Chondrocyte (in vitro differentiated cells): ENCODE measurements around the gene ABLIM2. TPM values are rescaled to one million over a fixed set of nuclear protein-coding genes. Genes with fewer than 3 reads are reported as not detected.

ENCODE experiments used
- DNase-seq: peaks from one replicate; pipeline ENCODE4 v3.0.0; 2021; ENCODE audit warnings: mixed read lengths, low spot score
- H3K27ac Mint-ChIP-seq: one replicate; pipeline ENCODE4 v1.8.0; 2021; ENCODE audit warnings: mild to moderate bottlenecking, moderate library complexity, mixed read lengths; ENCODE audit not compliant: unreplicated experiment
- H3K27me3 Mint-ChIP-seq: 2 replicates; pipeline ENCODE4 v1.8.0; 2021; ENCODE audit warnings: low read depth, mixed read lengths
- H3K36me3 Mint-ChIP-seq: 2 replicates; pipeline ENCODE4 v1.8.0; 2021; ENCODE audit warnings: low read depth, mixed read lengths
- H3K4me1 Mint-ChIP-seq: 2 replicates; pipeline ENCODE4 v1.8.0; 2021; ENCODE audit warnings: low read depth, mild to moderate bottlenecking, mixed read lengths
- H3K4me3 Mint-ChIP-seq: one replicate; pipeline ENCODE4 v1.8.0; 2021; ENCODE audit warnings: mild to moderate bottlenecking, moderate library complexity, mixed read lengths; ENCODE audit not compliant: unreplicated experiment
- H3K9me3 Mint-ChIP-seq: 2 replicates; pipeline ENCODE4 v1.8.0; 2021; ENCODE audit warnings: low read depth, mixed read lengths
- CTCF ChIP-seq: fragments of 200-600 bp; sonication (generic); IDR thresholded peaks from 2 replicates; pipeline ENCODE4 v1.5.0; 2021; ENCODE audit warnings: antibody characterized with exemption, mild to moderate bottlenecking, moderate library complexity
- total RNA-seq: library from RNA; stranded (reverse); gene quantifications from 3 replicates; pipeline ENCODE4 v1.2.1, GENCODE V29; 2021

Gene ABLIM2
- total RNA-seq, 1 donor from 2014 or later: 0.47 TPM

DNA sequence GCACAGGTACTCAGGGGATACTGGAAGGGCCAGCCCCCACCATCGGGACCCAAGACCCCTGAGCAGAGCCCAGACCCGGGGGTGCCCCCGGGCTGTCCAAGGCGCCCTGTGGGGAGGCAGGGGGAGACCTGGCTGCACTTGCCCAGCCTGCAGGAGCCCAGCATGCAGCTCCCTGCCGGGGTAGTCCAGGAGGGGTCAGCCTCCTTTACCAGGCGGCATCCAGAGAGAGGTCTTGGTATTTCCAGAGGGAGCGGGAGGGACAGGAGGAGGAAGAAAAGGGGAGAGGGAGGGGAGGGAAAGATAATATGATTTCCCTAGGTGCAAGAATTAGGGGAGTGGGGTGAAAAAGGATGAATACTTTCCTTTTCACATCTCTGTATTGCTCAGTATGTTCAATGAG lies 97.5 kb downstream of the ABLIM2 start:
- Mint-ChIP-seq H3K27me3 (peaks cover 23% of the 10 kb centered on the region), H3K4me1 (no peaks in the 10 kb centered on the region), H3K36me3 (peaks cover 9% of the 10 kb centered on the region), H3K4me3 (no peak overlapping the region), H3K27ac (no peak overlapping the region), H3K9me3 (peaks cover 24% of the 10 kb centered on the region)
- no peak for TF ChIP-seq CTCF
- DNase-seq: no peak

GRCh38 chr4:8060632-8061031 lies 98.0 kb downstream of the ABLIM2 start:
- Mint-ChIP-seq H3K36me3 (peaks cover 9% of the 10 kb centered on the region), H3K4me1 (no peaks in the 10 kb centered on the region), H3K27me3 (peaks cover 22% of the 10 kb centered on the region), H3K4me3 (no peak overlapping the region), H3K9me3 (peaks cover 24% of the 10 kb centered on the region), H3K27ac (no peak overlapping the region)
- no peak for DNase-seq
- no peak for TF ChIP-seq CTCF

DNA sequence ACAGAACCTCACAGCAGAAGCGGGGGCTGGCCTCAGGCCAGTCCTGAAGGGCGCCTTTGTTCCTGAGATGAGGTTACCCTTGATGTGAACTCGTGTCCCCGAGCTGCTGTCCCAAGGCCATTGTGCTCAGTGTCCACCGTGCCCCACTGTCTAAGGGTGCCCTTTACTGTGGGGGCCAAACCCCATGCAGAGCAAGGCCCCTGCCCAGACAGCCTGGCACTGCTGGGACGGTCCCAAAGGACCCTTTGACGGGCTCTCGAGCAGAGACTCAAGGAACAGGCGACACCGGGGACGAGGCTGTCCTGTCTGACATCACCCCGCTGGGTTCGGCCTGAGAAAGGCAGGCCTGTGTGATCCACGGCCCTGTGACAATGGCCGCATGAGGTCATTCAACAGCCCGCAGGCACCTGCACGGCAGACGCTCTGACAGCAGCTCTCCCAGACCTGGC lies 100.6 kb downstream of the ABLIM2 start:
- no peak overlapping the region for H3K4me3 Mint-ChIP-seq
- H3K4me1 Mint-ChIP-seq: no peaks in the 10 kb centered on the region
- H3K27ac Mint-ChIP-seq: no peak overlapping the region
- peaks cover 3% of the 10 kb centered on the region for H3K36me3 Mint-ChIP-seq
- peaks cover 6% of the 10 kb centered on the region for H3K9me3 Mint-ChIP-seq
- H3K27me3 Mint-ChIP-seq: peaks cover 29% of the 10 kb centered on the region
- DNase-seq: peak; percentile 80
- TF ChIP-seq CTCF: no peak

GRCh38 chr4:8055206-8055605 lies 103.4 kb downstream of the ABLIM2 start:
- peaks cover 14% of the 10 kb centered on the region for H3K4me1 Mint-ChIP-seq
- H3K27ac Mint-ChIP-seq: no peak overlapping the region
- no peak overlapping the region for H3K4me3 Mint-ChIP-seq
- H3K36me3 Mint-ChIP-seq: peaks cover 3% of the 10 kb centered on the region
- peaks cover 6% of the 10 kb centered on the region for H3K9me3 Mint-ChIP-seq
- DNase-seq: no peak
- H3K27me3 Mint-ChIP-seq: peaks cover 27% of the 10 kb centered on the region
- no peak for TF ChIP-seq CTCF

GRCh38 chr4:8053688-8054449 lies 104.7 kb downstream of the ABLIM2 start:
- Mint-ChIP-seq H3K27ac (no peak overlapping the region), H3K4me3 (no peak overlapping the region), H3K36me3 (peaks cover 2% of the 10 kb centered on the region), H3K4me1 (peaks cover 14% of the 10 kb centered on the region), H3K27me3 (peaks cover 30% of the 10 kb centered on the region), H3K9me3 (peaks cover 5% of the 10 kb centered on the region)
- DNase-seq: no peak
- TF ChIP-seq CTCF: no peak
